GM18499 (cell line): ENCODE measurements around the gene CST9L.

Experiments
- ATAC-seq: cut with Tn5 transposase; IDR thresholded peaks from one replicate; pipeline ENCODE4 v1.9.1; 2021; ENCODE audit warnings: moderate number of reproducible peaks; ENCODE audit not compliant: insufficient read depth, unreplicated experiment

The CST9L gene

DNA sequence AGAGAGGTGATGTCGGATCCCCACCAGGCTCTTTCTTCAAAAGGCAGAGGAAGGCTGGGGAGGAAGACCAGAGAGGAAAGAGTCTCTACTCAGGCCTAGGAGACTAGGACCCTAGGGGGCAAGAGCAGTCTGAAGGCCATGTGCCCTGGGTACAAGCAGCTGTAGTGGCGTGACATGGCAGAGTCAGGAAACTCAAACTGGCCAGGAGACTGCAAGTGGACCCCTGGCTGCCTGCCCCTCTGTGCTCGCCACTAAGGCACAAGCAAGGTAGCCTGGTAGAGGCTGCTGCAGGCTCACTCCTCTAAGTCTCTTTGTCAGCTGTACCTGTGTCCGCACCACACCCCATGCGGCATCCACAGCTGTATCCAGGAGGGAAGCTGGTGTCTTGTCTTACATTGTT lies 19.9 kb downstream of the CST9L start:
- no peak for ATAC-seq

DNA sequence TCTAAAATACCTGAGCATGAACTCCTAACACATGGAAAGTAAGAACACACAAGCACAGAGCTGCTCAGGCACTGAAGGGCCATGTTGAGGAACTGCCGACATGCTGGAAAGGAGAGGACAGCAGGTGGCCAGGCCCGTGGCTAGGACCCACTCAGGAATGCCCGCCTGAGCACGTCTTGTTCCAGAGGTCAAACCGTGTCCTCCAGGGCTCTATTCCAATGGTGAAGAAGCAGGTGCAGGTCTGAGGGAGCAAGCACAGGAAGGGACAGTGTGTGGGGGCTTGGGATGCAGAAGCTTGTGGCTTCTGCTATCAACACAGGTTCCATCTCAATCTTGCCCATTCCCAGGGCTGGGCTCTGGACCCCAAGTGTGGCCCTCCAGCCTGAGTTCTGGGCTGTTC lies 20.7 kb downstream of the CST9L start:
- ATAC-seq: no peak

DNA sequence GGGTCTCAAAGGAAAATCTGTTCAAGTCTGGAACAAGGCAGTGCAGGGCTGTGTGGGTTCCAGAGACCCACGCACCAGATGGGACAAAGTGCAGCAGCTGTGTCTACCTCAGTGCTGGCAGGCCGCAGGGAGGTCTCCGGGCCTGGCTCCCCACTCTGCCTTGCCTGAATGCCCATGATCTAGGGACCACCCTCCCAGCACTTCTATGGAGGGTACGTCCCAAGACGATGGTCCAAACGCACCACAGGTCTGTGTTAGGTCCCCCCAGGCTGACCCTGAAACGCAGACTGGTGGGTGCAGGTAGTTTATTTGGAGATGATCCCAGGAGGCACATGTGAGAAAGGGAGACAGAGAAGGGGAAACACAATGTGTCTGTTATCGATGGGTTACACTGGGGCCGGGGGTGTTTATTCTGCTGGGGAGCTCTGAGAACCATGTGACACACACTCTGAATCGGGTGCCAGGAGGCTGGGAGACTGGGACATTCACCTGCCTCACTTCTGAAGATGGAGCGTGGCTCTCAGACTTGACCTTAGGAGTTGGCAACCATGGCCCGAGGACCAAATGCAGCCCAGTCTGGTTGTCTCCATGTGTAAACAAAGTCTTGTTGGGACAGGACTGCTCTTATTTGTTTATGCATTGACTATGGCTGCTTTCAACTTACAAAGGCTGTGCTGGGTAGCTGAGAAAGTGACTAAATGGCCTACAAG lies 21.7 kb downstream of the CST9L start:
- ATAC-seq: no peak

GRCh38 chr20:23544133-23544532 lies 24.2 kb downstream of the CST9L start:
- ATAC-seq: no peak

- no peak for ATAC-seq
Measured at GRCh38 chr20:23542801-23543200, 25.5 kb downstream of the CST9L start.

GRCh38 chr20:23541776-23542175 lies 26.5 kb downstream of the CST9L start:
- no peak for ATAC-seq

DNA sequence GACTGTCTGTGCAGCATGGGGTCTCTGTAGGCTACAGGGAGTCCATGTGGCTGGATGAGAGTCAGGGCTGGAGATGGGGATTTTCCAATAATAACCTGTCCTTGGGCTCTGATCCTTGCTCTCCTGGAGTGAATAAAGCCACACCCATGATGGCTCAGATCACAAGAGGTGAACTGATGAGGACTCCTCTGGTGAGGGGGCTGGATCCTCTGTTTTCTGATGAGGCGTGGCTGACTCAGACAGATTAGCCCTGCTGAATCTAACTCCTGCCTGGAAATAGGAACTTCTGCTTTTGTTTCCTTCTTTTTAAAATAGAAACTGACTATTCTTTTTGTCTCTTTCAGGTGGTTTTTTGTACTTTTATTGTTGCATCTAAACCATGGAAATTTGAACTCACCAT lies 27.0 kb downstream of the CST9L start:
- ATAC-seq: no peak

DNA sequence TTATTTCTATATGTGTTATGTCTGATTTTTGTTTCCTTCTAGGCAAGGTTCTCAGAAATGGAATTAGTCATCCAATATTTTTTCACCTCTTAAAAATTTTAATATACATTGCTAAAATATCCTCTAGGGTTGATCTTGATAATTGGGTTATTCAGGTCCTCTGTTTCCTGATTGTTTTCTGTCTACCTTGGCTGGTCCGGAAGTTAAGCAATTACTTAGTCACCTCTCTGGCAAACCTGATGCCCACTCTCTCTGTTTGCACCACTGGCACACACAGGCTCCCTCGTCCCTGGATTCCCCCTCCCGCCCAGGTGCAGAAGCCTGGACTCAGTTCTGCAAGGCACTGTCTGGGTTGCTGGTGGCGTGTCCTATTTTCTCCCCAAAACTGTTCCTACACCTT lies 27.7 kb downstream of the CST9L start:
- no peak for ATAC-seq

DNA sequence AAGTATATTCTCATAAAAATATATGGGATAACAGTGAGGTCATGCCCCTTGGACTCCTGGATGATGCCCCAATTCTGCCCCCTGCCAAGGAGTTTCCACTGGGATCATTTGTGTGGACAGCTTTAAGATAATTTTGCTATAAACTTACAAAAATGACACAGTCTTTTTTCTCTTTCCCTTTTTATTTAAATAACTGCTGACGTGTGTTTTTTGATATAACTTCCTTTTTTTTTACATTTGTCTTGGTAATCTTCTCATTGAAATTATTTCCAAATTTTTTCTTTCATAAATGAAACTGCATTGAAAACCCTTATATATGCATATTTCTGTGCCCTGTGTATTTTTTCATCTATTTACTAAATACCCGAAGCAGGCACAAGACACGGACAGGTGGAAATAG lies 31.3 kb downstream of the CST9L start:
- no peak for ATAC-seq

DNA sequence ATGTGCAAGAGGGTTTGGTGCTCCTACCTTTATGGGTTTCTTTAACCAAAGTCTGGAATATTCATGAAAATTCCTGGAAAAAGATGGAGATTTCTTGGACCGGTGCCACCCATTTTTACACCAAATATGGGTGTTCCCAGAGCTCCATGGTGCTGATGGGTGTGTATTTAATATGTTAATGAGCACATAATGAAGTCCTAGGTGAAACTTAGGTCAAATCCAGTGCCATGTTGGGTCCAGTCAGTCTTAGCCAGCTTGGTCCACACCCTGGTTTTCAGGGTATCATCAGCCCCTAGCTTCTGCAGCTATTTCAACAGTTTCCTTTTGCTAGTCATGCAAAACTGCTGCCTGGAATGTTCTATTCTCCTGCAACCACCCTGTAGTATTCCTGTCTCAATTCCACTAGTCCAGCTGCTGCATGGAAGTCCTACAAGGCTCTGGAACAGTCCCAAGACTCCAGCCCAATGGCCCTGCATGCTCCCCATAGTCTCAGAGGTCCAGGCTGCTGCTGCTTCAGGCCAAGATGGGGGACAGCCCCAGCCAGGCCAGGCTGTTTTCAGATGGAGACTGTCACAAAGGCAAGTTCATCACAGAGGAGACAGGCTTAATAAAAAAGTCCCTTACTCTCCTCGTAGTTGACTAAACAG lies 31.8 kb downstream of the CST9L start:
- ATAC-seq: no peak

- ATAC-seq: no peak
Measured at GRCh38 chr20:23534801-23535593, 33.3 kb downstream of the CST9L start.

DNA sequence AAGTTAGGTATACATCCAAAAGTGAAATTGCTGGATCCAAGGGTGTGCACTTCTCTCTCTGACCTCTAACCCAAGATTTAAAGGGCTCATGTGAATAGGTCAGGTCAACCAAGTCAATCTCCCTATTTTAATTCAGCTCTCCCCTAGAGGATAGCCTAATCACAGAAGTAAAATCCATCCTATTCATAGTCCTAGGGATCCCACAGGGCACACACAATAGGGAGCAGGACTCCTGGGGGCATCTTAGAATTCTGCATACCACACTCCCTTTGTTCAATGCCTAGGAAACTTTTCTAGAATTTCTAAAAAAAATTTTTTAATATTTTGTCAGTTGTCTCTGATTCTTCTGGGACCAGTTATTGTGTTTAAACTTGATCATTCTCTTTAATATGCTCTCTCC lies 35.1 kb downstream of the CST9L start:
- no peak for ATAC-seq

DNA sequence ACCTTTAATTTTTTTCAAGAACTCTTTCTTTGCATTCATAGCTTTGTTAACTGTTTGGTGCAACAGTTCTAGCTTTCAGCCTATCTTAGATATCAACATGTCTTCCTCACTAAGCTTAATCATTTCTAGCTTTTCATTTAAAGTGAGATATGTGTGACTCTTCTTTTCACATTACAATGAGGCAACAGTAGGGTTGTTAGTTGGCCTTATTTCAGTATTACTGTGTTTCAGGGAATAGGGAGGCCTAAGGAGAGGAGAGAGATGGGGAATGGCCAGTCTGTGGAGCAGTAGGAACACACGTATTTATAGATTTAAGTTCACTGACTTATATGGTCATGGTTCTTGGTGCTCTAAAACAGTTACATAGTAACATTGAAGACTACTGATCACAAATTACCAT lies 35.8 kb downstream of the CST9L start:
- no peak for ATAC-seq

DNA sequence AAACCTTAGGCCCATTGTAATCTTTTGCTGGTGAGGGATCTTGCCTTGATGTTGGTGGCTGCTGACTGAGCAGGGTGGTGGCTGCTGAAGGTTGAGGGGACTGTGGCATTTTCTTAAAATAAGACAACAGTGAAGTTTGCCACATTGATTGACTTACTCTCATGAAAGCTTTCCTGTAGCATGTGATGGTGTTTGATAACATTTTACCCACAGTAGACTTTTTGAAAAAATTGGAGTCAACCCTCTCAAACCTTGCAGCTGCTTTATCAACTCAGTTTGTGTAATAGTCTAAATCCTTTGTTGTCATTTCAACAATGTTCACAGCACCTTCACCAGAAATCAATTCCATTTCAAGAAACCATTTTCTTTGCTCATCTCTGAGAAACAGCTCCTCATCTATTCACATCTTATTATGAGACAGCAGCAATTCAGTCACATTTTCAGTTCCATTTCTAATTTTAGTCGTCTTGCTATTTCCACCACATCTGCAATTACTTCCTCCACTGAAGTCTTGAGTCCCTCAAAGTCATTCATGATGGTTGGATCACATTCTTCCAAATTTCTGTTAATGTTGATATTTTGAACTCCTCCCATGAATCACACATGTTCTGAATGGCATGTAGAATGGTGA lies 37.2 kb downstream of the CST9L start:
- ATAC-seq: no peak

DNA sequence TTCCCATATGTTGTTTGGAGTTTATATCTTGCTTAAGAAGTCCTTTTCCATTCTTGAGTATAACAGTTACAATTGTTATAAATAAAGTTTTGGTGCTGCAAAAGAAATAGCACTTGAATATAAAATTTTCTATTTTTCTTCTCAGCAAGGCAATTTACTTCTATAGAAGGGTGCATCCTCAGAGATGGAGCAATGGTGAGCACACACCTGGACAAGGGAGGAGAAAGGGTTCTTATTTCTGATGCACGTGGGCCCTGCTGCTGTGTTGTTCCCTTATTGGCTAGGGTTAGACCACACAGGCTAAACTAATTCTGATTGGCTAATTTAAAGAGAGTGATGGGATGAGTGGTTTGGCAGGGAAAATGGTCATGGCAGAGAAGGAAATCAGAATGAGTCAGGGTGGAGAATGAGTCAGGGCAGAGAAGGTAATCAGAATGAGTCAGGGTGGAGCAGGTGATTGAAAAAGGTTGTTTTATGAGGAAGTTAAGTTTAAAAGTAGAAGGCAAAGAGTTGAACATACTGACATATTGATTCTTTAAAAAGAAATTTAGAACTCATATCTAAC lies 39.3 kb downstream of the CST9L start:
- no peak for ATAC-seq

- no peak for ATAC-seq
Measured at GRCh38 chr20:23526850-23527249, 41.4 kb downstream of the CST9L start.

GRCh38 chr20:23524146-23524545 lies 44.1 kb downstream of the CST9L start:
- no peak for ATAC-seq

- no peak for ATAC-seq
Measured at GRCh38 chr20:23520185-23520584, 48.1 kb downstream of the CST9L start.

- ATAC-seq: no peak
Measured at GRCh38 chr20:23519556-23519955, 48.7 kb downstream of the CST9L start.

GRCh38 chr20:23517719-23518118 lies 50.6 kb downstream of the CST9L start:
- ATAC-seq: no peak
